Mesodermal cell (in vitro differentiated cells): Measurements from ENCODE around the gene ADRB1.

Source experiments
- H3K27ac ChIP-seq: 2 replicates; pipeline ENCODE4 v1.7.0; 2013; ENCODE audit warnings: mild to moderate bottlenecking, low read depth, low read length, moderate library complexity; ENCODE audit not compliant: severe bottlenecking
- H3K36me3 ChIP-seq: 2 replicates; pipeline ENCODE4 v1.7.1; 2013; ENCODE audit warnings: mild to moderate bottlenecking, low read length, moderate library complexity; ENCODE audit not compliant: control insufficient read depth, insufficient read depth
- H3K4me1 ChIP-seq: one replicate; pipeline ENCODE4 v1.7.1; 2013; ENCODE audit warnings: mild to moderate bottlenecking, low read length; ENCODE audit not compliant: insufficient read depth, control insufficient read depth, poor library complexity, severe bottlenecking
- H3K4me3 ChIP-seq: 2 replicates; pipeline ENCODE4 v1.7.0; 2013; ENCODE audit warnings: low read length, control low read depth, mild to moderate bottlenecking; ENCODE audit not compliant: insufficient read depth, poor library complexity, severe bottlenecking; ENCODE audit errors: extremely low read depth
- H3K9me3 ChIP-seq: 2 replicates; pipeline ENCODE4 v1.7.1; 2013; ENCODE audit warnings: mild to moderate bottlenecking, low read length, moderate library complexity; ENCODE audit not compliant: control insufficient read depth
- WGBS, 2 experiments: methylation state at CpG; one replicate each; pipeline ENCODE4 v1.1.5; 2013; ENCODE audit warnings: missing lambda C conversion rate in 2 of 2; ENCODE audit not compliant: insufficient coverage in 2 of 2; 5-methylcytosine and 5-hydroxymethylcytosine counted together

The ADRB1 gene

GRCh38 chr10:114073395-114074186 is 29.9 kb downstream of the ADRB1 start:
- 92 to 93% methylated on average over 9 to 11 of the region's 14 CpGs for WGBS, 2 experiments
- H3K9me3 ChIP-seq, result no peaks in the 10 kb centered on the region
- no peak overlapping the region for H3K27ac ChIP-seq
- H3K36me3 ChIP-seq, result no peaks in the 10 kb centered on the region
- H3K4me1 ChIP-seq, result no peaks in the 10 kb centered on the region
- H3K4me3 ChIP-seq, result no peak overlapping the region

GRCh38 chr10:114075093-114075492 is 31.4 kb downstream of the ADRB1 start:
- H3K4me3 ChIP-seq, result no peak overlapping the region
- H3K27ac ChIP-seq, result no peak overlapping the region
- no peaks in the 10 kb centered on the region for H3K36me3 ChIP-seq
- H3K9me3 ChIP-seq, result no peaks in the 10 kb centered on the region
- 71 to 97% methylated on average over 1 to 4 of the region's 6 CpGs for WGBS, 2 experiments
- H3K4me1 ChIP-seq, result no peaks in the 10 kb centered on the region

GRCh38 chr10:114077347-114077746 is 33.7 kb downstream of the ADRB1 start:
- no peak overlapping the region for H3K4me3 ChIP-seq
- no peaks in the 10 kb centered on the region for H3K9me3 ChIP-seq
- no CpG with 5 or more reads among the region's 1 CpG for WGBS, 2 experiments
- H3K36me3 ChIP-seq, result no peaks in the 10 kb centered on the region
- H3K27ac ChIP-seq, result no peak overlapping the region
- no peaks in the 10 kb centered on the region for H3K4me1 ChIP-seq

- Histone ChIP-seq H3K4me1 (no peaks in the 10 kb centered on the region), H3K9me3 (no peaks in the 10 kb centered on the region), H3K27ac (no peak overlapping the region), H3K4me3 (no peak overlapping the region), H3K36me3 (no peaks in the 10 kb centered on the region)
- 71 to 73% methylated on average over 6 to 9 of the region's 9 CpGs for WGBS, 2 experiments
Measured at GRCh38 chr10:114077815-114078219, 34.2 kb downstream of the ADRB1 start.

GRCh38 chr10:114078346-114078745 is 34.7 kb downstream of the ADRB1 start:
- WGBS, 2 experiments, result 94 to 96% methylated on average over 3 to 4 of the region's 6 CpGs
- Histone ChIP-seq H3K4me3 (no peak overlapping the region), H3K4me1 (no peaks in the 10 kb centered on the region), H3K27ac (no peak overlapping the region), H3K36me3 (no peaks in the 10 kb centered on the region), H3K9me3 (no peaks in the 10 kb centered on the region)

- H3K9me3 ChIP-seq, result no peaks in the 10 kb centered on the region
- 89 to 93% methylated on average over 3 of the region's 5 CpGs for WGBS, 2 experiments
Measured at GRCh38 chr10:114079421-114079820, 35.8 kb downstream of the ADRB1 start.

GRCh38 chr10:114081911-114082583 is 38.4 kb downstream of the ADRB1 start:
- WGBS, 2 experiments, result 91 to 94% methylated on average over 7 to 8 of the region's 8 CpGs
- Histone ChIP-seq H3K36me3 (no peaks in the 10 kb centered on the region), H3K4me1 (no peaks in the 10 kb centered on the region), H3K4me3 (no peak overlapping the region), H3K27ac (no peak overlapping the region), H3K9me3 (no peaks in the 10 kb centered on the region)

More at GRCh38 chr10:114079421-114079820, 35.8 kb downstream of the ADRB1 start:
- no peak overlapping the region for H3K4me3 ChIP-seq
- no peaks in the 10 kb centered on the region for H3K36me3 ChIP-seq
- no peaks in the 10 kb centered on the region for H3K4me1 ChIP-seq
- H3K27ac ChIP-seq, result no peak overlapping the region

GRCh38 chr10:114083040-114083439 is 39.4 kb downstream of the ADRB1 start:
- Histone ChIP-seq H3K4me3 (no peak overlapping the region), H3K36me3 (no peaks in the 10 kb centered on the region), H3K9me3 (no peaks in the 10 kb centered on the region), H3K4me1 (no peaks in the 10 kb centered on the region), H3K27ac (no peak overlapping the region)
- whole genome bisulfite sequencing, 2 experiments, result 97 to 98% methylated on average over 5 of the region's 5 CpGs

GRCh38 chr10:114084215-114084614 is 40.5 kb downstream of the ADRB1 start:
- WGBS, 2 experiments, result 78 to 96% methylated on average over 1 to 3 of the region's 4 CpGs
- Histone ChIP-seq H3K9me3 (no peaks in the 10 kb centered on the region), H3K4me1 (no peaks in the 10 kb centered on the region), H3K4me3 (no peak overlapping the region), H3K36me3 (no peaks in the 10 kb centered on the region), H3K27ac (no peak overlapping the region)

GRCh38 chr10:114087255-114087654 is 43.6 kb downstream of the ADRB1 start:
- WGBS, 2 experiments, result 86 to 97% methylated on average over 4 of the region's 5 CpGs
- Histone ChIP-seq H3K9me3 (no peaks in the 10 kb centered on the region), H3K4me3 (no peak overlapping the region), H3K36me3 (no peaks in the 10 kb centered on the region), H3K4me1 (no peaks in the 10 kb centered on the region), H3K27ac (no peak overlapping the region)

- WGBS, 2 experiments, result 92 to 93% methylated on average over 2 to 3 of the region's 4 CpGs
- no peaks in the 10 kb centered on the region for H3K36me3 ChIP-seq
- H3K9me3 ChIP-seq, result no peaks in the 10 kb centered on the region
- no peak overlapping the region for H3K27ac ChIP-seq
- no peak overlapping the region for H3K4me3 ChIP-seq
- no peaks in the 10 kb centered on the region for H3K4me1 ChIP-seq
Measured at GRCh38 chr10:114087655-114088054, 44.0 kb downstream of the ADRB1 start.
